GM10266 (cell line): ENCODE data around the gene ZYX.
"Not testable (repeated sequence)": the region's sequence is repeated elsewhere in the genome, so short reads cannot be mapped to it uniquely, and the experiment has no call there.

Experiments
- DNase-seq: peaks from one replicate; pipeline ENCODE4 v3.0.0; 2012; ENCODE audit errors: extremely low spot score
- TF ChIP-seq, protein P1 (sequence below): IDR thresholded peaks from 2 replicates; pipeline ENCODE4 v1.5.1; 2012; ENCODE audit warnings: mild to moderate bottlenecking, low read depth; ENCODE audit not compliant: control insufficient read depth, insufficient read depth; ENCODE audit errors: missing control alignments

Gene ZYX

DNA sequence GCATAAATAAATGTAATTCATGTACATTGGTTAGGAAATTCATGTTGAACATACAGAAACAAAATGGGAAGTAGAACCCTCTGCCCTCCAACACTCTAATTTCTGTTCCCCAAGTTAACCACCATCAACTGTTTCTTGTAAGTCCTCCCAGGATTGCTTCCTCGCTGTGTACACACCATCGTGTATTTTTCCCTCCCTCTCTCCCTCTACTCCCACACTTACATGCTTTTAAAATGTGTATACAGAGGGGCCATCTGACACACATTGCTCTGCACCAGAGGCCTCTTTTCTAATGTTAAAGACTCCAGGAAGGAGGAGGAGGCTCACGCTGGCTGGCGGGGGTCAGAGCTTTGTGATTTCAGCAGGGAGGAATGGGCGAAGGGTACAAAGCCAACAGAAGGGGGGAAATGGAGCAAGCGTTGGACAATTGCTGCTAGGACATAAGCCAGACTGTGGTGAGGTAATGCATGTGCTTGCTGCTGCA lies 29.4 kb downstream of the ZYX start:
- TF ChIP-seq, protein P1, sequence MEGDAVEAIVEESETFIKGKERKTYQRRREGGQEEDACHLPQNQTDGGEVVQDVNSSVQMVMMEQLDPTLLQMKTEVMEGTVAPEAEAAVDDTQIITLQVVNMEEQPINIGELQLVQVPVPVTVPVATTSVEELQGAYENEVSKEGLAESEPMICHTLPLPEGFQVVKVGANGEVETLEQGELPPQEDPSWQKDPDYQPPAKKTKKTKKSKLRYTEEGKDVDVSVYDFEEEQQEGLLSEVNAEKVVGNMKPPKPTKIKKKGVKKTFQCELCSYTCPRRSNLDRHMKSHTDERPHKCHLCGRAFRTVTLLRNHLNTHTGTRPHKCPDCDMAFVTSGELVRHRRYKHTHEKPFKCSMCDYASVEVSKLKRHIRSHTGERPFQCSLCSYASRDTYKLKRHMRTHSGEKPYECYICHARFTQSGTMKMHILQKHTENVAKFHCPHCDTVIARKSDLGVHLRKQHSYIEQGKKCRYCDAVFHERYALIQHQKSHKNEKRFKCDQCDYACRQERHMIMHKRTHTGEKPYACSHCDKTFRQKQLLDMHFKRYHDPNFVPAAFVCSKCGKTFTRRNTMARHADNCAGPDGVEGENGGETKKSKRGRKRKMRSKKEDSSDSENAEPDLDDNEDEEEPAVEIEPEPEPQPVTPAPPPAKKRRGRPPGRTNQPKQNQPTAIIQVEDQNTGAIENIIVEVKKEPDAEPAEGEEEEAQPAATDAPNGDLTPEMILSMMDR: no peak
- DNase-seq: no peak

DNA sequence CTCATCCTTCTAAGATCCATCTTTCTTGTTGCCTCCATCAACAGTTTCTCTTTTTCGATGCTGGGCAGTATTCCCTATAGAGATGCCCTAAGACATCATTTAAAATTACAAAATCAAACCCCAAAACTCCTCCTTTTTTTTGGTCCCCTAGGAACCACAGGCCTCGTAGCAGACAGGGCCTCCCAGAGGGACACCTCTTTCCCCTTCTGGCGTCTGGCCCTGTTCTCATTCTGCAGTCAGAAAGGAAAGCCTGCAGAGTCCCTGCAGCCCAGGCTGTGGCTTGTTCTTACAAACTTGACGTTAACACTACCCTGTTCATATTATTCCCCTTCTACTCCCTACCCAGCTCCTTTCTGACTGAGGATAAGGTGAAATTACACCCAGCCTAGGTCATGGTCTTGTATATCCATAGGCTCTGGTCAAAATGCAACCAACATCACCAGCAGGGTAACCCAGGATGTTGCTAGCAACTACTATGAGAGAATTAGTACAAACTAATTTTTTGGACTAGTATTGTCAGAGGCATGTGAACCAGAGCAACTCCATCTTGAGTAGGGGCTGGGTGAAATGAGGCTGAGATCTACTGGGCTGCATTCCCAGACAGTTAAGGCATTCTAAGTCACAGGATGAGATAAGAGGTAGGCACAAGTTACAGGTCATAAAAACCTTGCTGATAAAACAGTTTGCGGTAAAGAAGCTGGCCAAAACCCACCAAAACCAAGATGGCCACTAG lies 31.0 kb downstream of the ZYX start:
- no peak for DNase-seq
- TF ChIP-seq, protein P1: no peak

DNA sequence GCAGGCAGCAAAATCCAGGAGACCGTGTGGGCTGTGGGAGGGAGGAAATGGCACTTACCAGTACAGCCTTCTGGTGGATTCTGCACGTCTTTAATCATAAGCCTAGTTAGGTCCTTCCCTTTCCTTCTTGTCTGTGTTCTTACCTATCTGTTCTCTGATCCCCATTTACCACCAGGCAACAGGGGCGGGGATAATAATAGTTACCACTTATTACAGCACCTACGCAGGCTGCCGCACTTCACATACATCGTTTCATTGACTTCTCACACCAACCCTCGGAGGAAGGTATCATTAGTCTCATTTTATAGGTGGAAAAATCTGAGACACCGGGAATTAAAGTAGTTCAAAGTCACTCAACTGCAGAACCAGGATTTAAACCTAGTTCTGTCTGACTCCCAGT lies 32.0 kb downstream of the ZYX start:
- TF ChIP-seq, protein P1: no peak
- DNase-seq: no peak

DNA sequence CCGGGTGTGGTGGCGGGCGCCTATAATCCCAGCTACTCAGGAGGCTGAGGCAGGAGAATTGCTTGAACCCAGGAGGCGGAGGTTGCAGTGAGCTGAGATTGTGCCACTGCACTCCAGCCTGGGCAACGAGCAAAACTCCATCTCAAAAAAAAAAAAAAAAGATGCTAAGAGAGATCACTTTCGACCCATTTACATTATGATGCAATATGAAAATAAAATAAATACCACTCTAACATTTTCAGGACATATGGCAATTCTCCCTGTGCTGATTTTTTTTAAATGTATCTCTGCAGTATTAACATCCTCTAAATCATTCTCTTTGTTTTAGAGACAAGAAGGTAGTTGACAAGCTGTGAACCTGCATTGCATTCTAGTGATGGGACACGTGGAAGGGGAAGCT lies 34.1 kb downstream of the ZYX start:
- not testable (repeated sequence) for DNase-seq

DNA sequence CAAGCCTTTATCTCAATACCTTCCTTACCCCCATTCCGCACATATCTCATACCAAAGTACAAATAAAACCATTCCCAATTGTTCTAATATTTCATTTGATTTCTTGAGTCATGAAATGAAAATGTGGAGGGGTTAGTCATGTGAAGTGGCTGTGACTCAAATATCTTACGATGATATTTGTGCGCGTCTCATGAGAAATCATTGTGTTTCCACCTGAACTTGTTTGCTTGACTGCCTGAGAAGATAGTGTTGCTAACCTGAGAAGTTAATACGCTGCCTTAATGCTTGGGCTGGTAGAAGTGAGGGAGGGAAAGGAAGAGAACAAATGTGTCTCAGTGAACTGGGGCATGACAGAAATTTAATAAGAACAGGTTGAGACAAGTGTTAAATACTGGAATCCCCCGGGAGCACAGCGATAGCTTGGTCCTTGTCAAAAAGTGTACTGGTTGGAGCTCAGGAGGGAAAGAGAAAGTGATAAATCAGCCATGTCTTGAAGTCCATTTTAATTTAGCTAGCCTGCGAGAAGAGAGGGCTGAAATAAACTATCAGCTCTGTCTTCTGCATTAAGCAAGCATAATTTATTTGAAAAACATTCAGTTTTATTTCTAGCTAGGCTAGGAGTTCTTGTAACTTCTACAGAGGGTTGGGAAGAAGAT lies 34.7 kb downstream of the ZYX start:
- no peak for DNase-seq
- TF ChIP-seq, protein P1: no peak

DNA sequence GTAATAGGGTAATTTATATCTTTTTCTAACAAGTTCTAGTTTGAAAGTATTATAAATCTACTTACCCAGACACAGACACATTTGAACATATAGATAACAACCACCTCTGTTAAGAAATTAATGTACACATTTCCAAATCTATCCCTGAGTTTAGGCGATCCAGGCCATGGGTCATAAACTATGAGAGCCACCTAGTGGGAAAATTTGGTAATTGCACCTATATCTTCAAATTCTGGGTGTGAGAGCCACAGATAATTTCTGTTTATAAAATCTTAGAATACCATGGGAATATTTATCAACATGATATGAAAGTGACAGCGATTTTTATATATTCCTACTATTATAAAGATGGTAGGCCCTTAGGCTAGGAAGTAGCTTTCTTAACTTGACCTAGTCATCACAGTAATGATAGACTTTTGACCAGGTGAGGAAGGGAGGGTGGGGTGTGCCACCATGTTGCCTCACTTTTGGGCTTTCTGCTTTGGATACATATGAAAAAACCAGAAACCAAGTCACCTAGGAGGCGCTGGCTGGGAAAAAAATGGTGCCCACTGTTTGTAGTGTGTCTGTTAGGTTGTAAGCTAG lies 35.5 kb downstream of the ZYX start:
- DNase-seq: peak; percentile 77
- TF ChIP-seq, protein P1: peak; percentile 59

DNA sequence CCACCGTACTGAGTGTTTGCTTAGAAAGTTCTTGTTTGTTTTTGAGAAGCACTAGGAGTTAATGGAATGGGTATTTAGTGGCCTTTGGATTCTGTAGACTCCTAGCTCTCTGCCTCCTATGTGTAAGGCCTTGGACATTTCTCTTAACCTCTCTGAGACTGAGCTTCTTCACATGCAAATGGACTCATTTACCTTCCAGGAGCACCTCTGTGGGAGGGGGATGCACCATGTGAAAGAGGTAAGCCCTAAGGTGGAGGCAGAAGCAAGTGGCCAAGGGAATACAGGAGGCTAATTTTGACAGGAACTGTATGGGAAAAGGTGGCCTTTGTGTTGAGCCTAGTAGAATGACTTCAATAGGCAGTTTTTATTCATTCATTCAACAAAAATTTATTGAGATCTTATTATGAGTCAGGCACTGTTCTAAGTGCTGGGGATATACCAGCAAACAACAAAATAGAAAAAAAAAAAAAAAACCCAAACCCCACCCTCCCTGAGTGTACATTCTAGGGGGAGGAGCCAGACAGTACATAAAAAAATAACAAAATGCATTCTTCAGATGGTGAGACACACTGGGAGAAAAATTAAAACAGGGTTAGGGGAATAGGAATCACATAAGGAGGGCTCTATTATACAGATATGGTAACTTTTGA lies 36.7 kb downstream of the ZYX start:
- no peak for DNase-seq
- TF ChIP-seq, protein P1: no peak
